IPS-18c (cell line): ENCODE data around the gene RAPGEF4.

Experiments
- H3K4me3 ChIP-seq: 2 replicates; pipeline ENCODE4 v1.7.0; 2013; ENCODE audit warnings: low read depth, mild to moderate bottlenecking, low read length, moderate library complexity; ENCODE audit not compliant: insufficient read depth
- H3K9me3 ChIP-seq: one replicate; pipeline ENCODE4 v1.6.1; 2013; ENCODE audit warnings: mild to moderate bottlenecking, low read length, moderate library complexity; ENCODE audit not compliant: control insufficient read depth, insufficient read depth

Gene RAPGEF4

GRCh38 chr2:172951554-172951953, 215.9 kb downstream of the RAPGEF4 start:
- no peak overlapping the region for H3K4me3 ChIP-seq

GRCh38 chr2:172953411-172953810, 217.8 kb downstream of the RAPGEF4 start:
- Histone ChIP-seq H3K4me3 (no peak overlapping the region), H3K9me3 (peaks cover 5% of the 10 kb centered on the region)

More at GRCh38 chr2:172951554-172951953, 215.9 kb downstream of the RAPGEF4 start:
- H3K9me3 ChIP-seq = peaks cover 5% of the 10 kb centered on the region

GRCh38 chr2:172953970-172954852, 218.6 kb downstream of the RAPGEF4 start:
- Histone ChIP-seq H3K4me3 (no peak overlapping the region), H3K9me3 (peaks cover 5% of the 10 kb centered on the region)

GRCh38 chr2:172955587-172955986, 219.9 kb downstream of the RAPGEF4 start:
- Histone ChIP-seq H3K4me3 (no peak overlapping the region), H3K9me3 (peaks cover 5% of the 10 kb centered on the region)

GRCh38 chr2:172957734-172958133, 222.1 kb downstream of the RAPGEF4 start:
- no peak overlapping the region for H3K4me3 ChIP-seq
- H3K9me3 ChIP-seq = peaks cover 5% of the 10 kb centered on the region

- Histone ChIP-seq H3K4me3 (no peak overlapping the region), H3K9me3 (no peaks in the 10 kb centered on the region)
Measured at GRCh38 chr2:172962082-172962481, 226.4 kb downstream of the RAPGEF4 start.

GRCh38 chr2:172962824-172963223, 227.2 kb downstream of the RAPGEF4 start:
- H3K4me3 ChIP-seq = no peak overlapping the region
- H3K9me3 ChIP-seq = no peaks in the 10 kb centered on the region

- Histone ChIP-seq H3K9me3 (no peaks in the 10 kb centered on the region), H3K4me3 (no peak overlapping the region)
Measured at GRCh38 chr2:172964511-172965139, 229.0 kb downstream of the RAPGEF4 start.

GRCh38 chr2:172965433-172966212, 230.0 kb downstream of the RAPGEF4 start:
- Histone ChIP-seq H3K4me3 (no peak overlapping the region), H3K9me3 (no peaks in the 10 kb centered on the region)

GRCh38 chr2:172967036-172967982, 231.7 kb downstream of the RAPGEF4 start:
- H3K9me3 ChIP-seq = no peaks in the 10 kb centered on the region
- no peak overlapping the region for H3K4me3 ChIP-seq

GRCh38 chr2:172968061-172968469, 232.4 kb downstream of the RAPGEF4 start:
- Histone ChIP-seq H3K4me3 (no peak overlapping the region), H3K9me3 (no peaks in the 10 kb centered on the region)

GRCh38 chr2:172969166-172969565, 233.5 kb downstream of the RAPGEF4 start:
- Histone ChIP-seq H3K9me3 (no peaks in the 10 kb centered on the region), H3K4me3 (no peak overlapping the region)

- H3K4me3 ChIP-seq = no peak overlapping the region
- H3K9me3 ChIP-seq = no peaks in the 10 kb centered on the region
Measured at GRCh38 chr2:172969609-172970008, 234.0 kb downstream of the RAPGEF4 start.

- H3K4me3 ChIP-seq = no peak overlapping the region
- no peaks in the 10 kb centered on the region for H3K9me3 ChIP-seq
Measured at GRCh38 chr2:172970660-172971059, 235.0 kb downstream of the RAPGEF4 start.

GRCh38 chr2:172972005-172972619, 236.5 kb downstream of the RAPGEF4 start:
- H3K4me3 ChIP-seq = no peak overlapping the region

GRCh38 chr2:172974762-172975161, 239.1 kb downstream of the RAPGEF4 start:
- no peak overlapping the region for H3K4me3 ChIP-seq
- no peaks in the 10 kb centered on the region for H3K9me3 ChIP-seq

More at GRCh38 chr2:172972005-172972619, 236.5 kb downstream of the RAPGEF4 start:
- H3K9me3 ChIP-seq = no peaks in the 10 kb centered on the region
